GM04504 (cell line): Measurements from ENCODE around the gene CBARP.
A peak's percentile ranks its signal among the peaks of the same experiment; 100 is the strongest.
"Not testable (repeated sequence)": the region's sequence is repeated elsewhere in the genome, so short reads cannot be mapped to it uniquely, and the experiment has no call there.

ENCODE experiments used
- DNase-seq: peaks from one replicate; pipeline ENCODE4 v3.0.0-alpha.2; 2012; ENCODE audit warnings: low read depth

Gene CBARP

DNA sequence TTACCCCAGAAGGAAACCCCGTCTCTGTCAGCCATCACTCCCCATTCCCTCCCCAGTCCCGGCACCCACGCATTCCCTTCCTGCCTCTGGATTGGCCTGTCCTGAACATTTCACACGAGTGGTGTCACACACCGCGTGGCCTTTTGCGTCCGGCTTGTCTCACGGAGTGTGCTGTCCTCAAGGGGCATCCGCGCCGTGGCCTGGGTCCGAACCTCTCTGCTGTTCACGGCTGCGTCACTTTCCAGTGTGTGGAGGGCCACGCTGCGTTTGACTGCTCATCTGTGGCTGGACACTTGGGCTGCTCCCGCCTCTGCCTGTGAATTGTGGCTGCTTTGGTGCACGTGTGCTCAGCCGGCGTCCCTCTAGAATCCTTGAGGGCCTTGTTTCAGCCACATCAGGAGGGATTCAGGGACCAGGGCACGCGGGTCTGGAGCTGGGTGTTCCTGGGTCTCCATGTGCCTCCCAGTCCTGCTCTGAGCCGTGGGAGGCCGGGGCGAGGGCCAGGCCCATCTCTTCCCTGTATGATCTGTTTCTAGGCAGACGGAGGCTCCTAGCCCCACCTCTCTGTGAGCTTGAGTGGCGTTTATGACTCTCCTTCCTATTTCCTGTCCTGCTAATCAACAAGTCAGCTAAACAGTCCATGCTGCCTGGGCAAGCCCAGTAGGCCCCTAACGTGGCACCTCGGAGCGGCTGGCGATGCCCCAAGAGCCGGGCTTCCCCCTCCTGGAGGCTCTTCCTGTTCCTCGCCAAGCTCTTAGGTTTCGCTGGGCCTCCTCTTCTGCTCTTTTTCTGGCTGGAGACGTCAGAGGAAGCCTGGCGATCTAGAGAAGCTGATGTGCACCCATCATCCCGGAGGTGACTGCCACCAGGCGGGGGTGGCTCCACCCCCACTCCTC is 24.2 kb downstream of the CBARP start:
- DNase-seq, result peak; percentile 74

DNA sequence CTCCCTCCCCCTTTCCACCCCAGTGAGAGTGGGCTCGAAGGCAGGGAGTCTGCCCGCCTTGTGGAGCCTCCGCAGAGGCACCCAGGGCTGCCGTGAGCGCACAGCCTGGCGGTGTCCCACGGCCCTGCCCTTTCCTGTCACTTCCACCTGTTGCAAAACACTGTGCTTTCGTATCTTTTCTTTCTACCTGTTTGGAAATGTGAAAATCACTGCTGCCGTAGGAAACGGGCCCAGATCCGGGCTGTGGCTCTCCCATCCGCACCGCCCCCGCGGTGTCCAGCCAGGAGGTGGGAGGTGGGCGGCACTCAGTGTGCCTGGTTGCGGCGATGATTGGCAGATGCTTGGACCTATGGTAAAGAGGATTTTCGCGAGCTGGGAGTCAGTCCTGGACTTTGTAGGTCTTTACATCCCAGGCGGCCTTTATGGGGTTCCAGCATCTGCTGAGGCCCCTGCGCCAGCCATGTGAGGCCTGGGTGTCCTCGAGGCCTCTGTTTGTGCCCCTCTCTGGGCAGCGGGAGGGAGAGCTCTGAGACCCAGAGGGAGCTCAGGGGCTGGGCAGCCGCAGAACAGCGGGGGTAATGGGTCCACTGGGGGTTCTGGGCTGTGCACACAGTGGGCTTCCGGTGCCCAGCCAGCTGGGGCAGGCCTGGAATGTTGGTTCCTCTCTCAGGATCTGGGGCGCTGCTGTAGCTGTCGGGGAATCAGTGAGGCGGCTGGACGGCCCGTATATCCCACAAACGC is 26.1 kb downstream of the CBARP start:
- no peak for DNase-seq

DNA sequence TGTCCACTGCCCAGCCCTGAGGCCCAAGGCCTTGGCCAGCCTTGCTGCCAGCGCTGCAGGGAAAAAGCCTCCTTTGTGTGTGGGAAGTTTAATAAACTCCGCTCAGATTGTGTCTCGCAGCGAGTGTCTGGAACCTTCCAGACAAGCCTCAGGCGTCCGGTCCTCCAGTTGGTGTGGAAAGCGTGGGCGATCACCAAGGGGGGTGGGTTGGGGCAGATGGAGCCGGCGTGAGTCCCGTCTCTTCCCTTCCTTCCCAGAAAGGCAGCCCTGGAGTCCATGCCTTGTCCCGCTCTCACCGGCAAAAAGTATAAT is 27.6 kb downstream of the CBARP start:
- no peak for DNase-seq

DNA sequence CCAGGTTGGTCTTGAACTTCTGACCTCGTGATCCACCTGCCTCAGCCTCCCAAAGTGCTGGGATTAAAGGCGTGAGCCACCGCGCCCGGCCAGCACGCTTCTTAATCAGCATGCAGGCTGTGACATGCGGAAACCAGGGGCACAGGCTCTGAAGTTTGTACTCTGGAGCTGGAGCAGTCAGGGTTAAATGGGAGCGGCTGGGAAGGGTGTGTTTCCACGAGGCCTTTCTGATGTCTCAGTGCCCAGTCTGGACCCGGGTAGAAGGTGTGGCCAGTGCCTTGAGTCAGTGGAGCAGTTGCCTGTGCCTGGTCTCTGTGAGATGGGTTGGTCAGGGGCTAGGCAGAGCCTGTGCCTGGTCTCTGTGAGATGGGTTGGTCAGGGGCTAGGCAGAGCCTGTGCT is 29.0 kb downstream of the CBARP start:
- not testable (repeated sequence) for DNase-seq

DNA sequence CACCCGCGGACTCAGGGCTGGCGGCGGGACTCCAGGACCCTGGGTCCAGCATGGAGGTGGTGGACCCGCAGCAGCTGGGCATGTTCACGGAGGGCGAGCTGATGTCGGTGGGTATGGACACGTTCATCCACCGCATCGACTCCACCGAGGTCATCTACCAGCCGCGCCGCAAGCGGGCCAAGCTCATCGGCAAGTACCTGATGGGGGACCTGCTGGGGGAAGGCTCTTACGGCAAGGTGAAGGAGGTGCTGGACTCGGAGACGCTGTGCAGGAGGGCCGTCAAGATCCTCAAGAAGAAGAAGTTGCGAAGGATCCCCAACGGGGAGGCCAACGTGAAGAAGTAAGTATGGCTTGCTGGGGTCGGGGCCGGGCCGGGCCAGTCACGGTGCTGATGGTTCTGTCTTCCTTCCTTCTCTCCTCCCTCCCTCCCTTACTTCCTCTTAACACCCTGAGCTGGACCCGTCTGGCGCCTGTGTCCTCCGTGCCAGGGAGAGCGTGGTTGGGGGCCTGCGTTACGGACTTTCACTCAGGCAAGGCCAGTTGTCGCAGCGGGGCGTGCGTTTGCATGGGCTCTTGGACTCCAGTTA is 30.8 kb downstream of the CBARP start:
- DNase-seq, result no peak

DNA sequence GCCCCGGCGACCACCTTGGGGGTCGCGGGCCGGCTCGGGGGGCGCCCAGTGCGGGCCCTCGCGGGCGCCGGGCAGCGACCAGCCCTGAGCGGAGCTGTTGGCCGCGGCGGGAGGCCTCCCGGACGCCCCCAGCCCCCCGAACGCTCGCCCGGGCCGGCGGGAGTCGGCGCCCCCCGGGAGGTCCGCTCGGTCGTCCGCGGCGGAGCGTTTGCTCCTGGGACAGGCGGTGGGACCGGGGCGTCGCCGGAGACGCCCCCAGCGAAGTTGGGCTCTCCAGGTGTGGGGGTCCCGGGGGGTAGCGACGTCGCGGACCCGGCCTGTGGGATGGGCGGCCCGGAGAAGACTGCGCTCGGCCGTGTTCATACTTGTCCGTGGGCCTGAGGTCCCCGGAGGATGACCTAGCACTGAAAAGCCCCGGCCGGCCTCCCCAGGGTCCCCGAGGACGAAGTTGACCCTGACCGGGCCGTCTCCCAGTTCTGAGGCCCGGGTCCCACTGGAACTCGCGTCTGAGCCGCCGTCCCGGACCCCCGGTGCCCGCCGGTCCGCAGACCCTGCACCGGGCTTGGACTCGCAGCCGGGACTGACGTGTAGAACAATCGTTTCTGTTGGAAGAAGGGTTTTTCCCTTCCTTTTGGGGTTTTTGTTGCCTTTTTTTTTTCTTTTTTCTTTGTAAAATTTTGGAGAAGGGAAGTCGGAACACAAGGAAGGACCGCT is 31.5 kb downstream of the CBARP start:
- no peak for DNase-seq

DNA sequence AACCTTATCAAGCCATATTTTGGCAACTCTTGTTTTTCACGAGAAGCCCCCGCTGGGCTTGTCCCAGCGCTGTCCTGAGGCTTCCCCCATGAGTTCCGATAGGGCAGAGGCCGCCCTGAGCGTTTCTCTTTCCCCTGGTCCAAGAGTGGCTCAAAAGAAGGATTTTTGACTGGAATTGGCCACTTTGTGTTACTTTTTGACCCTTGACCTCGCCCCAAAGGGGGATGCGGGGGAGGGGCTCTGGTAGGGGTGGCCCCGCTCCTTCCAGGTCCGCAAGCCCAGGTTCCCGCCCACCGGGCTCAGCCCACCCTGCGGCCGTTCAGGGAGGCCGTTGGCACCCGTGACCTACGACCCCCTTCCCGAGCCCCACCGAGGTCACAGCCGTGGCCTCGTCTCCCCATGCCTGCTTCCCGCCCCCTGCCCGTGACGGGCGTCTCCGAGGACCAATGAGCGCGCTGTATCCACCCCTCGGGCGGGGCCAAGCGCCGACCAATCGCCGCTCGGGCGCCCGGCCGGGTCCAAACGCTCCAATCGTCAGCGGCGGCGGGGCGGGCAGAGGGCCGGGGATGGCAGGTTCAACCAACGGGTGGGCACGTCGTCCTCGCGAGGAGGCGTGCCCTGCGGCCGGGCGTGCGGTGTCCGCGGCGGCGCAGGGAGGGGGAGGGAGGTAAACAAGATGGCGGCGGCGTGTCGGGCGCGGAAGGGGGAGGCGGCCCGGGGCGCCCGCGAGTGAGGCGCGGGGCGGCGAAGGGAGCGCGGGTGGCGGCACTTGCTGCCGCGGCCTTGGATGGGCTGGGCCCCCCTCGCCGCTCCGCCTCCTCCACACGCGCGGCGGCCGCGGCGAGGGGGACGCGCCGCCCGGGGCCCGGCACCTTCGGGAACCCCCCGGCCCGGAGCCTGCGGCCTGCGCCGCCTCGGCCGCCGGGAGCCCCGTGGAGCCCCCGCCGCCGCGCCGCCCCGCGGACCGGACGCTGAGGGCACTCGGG is 32.4 kb downstream of the CBARP start, which contains the start of gene STK11:
Gene STK11 (plus strand): TSS at position 665 of the 986 bp plus-strand sequence. CDS start 1,136 bp downstream, outside the sequence.
- DNase-seq, result peak; percentile 94

DNA sequence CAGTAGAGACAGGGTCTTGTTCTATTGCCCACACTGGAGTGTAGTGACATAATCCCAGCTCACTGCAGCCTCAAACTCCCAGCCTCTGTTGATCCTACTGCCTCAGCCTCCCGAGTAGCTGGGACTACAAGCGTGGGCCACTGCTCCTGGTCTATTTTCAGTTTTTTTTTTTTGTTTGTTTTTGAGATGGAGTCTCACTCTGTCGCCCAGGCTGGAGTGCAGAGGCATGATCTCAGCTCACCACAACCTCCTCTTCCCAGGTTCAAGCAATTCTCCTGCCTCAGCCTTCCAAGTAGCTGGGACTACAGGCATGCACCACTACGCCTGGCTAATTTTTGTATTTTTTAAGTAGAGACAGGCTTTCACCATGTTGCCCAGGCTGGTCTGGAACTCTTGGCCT is 37.2 kb downstream of the CBARP start:
- DNase-seq, result not testable (repeated sequence)

DNA sequence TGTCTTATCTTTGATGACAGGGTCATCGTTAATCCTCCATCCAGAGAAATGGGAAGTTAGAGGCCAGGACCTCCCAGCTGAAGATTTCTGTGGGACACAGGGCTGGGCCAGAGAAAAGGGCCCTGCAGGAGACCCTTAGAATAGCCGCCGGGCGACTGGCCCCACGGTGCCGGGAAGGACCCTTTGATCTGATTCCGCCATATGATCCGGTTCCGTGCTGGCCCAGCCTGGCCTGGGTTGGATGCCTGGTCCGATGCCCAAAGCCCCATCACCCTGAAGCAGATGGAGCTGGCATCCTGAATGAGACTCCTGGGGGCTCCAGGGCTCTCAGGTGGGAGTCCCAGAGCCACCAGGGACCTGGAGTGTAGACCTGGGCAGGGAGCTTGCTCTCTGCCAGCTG is 38.3 kb downstream of the CBARP start:
- DNase-seq, result no peak

DNA sequence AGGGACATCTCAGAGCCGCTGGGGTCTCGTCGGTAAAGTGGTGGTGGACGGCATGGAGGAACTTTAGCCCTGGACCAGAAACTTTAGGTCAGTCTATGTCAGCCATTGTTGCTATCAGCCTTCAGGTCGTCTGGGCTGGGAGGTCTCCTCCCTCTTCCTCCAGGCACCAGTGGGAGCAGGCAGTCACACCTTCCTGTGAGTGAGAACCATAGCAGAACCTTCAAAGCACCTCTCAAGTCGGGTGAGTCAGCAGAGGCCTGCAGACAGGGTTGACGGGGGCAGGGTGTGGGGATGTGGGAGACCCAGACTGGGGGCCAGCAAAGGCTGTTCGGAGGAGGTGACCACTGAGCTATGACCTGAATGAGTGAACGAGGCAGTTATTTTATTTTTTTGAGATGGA is 48.4 kb downstream of the CBARP start:
- no peak for DNase-seq

DNA sequence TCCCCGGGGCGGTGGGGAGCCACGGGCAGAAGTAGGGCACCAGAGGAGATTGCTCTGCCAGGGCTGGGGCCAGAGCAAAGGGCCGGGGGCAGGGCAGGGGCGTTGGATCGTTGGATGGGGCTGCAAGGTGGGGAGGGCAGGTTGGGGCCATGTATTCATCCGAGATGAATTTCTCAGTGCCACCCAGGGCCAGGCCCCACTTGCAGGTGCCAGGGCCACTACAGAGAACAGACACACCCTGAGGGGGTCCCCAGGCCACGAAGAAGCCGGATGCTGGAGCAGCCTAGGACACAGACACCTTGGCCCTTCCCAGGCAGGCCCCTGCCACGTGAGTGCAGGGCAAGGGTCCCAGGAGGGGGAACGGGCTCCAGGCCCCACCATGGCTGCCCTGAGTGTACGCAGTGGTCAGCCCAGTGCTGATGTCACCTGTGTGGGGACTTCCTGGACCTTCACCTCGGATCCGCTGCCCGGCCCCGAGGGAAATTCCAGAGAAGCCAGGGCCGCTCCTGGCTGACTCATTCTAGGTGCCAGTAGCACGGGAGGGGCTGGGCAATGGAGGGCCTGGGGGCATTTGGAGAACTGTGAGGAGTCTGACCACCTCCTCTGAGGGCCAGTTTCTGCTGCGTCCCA is 54.1 kb downstream of the CBARP start:
- DNase-seq, result no peak

DNA sequence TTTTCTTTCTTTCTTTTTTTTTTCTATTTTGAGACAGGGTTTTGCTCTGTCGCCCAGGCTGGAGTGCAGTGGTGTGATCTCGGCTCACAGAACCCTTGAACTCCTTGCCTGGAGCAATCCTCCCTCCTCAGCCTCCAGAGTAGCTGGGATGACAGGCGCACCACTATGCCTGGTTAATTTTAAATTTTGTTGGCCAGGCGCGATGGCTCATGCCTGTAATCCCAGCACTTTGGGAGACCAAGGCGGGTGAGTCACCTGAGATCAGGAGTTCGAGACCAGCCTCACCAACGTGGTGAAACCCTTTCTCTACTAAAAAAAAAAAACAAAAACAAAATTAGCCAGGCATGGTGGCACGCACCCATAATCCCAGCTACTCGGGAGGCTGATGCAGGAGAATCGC is 55.1 kb downstream of the CBARP start:
- DNase-seq, result no peak

DNA sequence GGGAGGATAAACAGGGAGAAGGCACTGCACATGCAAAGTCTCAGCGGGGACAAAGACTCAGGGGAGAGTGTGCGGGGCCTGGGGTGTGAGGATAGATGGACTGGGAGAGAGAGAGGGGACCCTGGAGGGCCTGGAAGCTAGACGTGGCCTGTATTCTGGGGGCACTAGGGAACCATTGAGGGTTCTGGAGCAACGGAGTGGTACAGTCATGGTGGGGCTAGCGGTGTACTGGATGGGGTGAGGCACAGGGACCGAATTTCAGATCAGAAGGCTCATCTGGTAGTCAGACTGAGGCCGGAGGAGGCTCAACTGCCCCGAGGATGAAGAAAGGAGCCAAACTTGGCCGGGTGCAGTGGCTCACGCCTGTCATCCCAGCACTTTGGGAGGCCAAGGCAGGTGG is 55.7 kb downstream of the CBARP start:
- no peak for DNase-seq

DNA sequence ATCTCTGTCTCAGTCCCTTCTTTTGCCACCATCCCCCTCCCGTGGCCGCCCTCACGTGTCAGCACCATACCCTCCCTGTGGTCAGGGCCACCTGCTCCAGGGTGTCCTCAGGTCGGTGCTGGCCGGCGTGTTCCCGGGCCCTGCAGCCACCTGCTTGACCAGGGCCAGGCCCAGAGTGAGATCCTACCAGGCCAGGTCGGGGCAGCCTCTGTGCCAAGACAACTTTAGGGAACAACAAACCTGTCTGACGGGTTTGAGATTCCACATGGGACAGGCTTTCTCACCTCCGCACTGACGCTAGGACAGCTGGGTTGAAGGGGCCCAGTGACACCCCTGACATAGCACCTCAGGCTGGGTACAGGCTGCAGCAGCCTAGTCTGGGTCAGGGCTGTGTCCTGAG is 56.2 kb downstream of the CBARP start:
- no peak for DNase-seq
